ENCODE measurements around the gene MTHFD1.

- no peak for TF ChIP-seq CTCF (IDR thresholded peaks at IDR 0.05)
- TF ChIP-seq POLR2A (IDR thresholded peaks at IDR 0.05), result no peak
Measured at GRCh38 chr14:64400829-64401459, 12.8 kb downstream of the MTHFD1 start.
